Mucosa of descending colon (tissue), 3 donors: Measurements from ENCODE around the gene KCNH6. TPM values are rescaled to one million over a fixed set of nuclear protein-coding genes. Genes with fewer than 3 reads are reported as not detected.
A peak's percentile ranks its signal among the peaks of the same experiment; 100 is the strongest.

Source experiments
- ATAC-seq: fragments of 200-7000 bp; cut with Tn5 transposase; one replicate; pipeline ENCODE4 v1.9.1; 2020; ENCODE audit warnings: mild to moderate bottlenecking, moderate library complexity
- DNase-seq, 3 donors: peaks; one replicate each; pipeline ENCODE4 v3.0.0-alpha.2; 2020
- H3K36me3 ChIP-seq: fragments of 200-600 bp; one replicate; pipeline ENCODE4 v1.8.0; 2021; ENCODE audit warnings: low read depth, mild to moderate bottlenecking
- H3K4me1 ChIP-seq: fragments of 200-600 bp; one replicate; pipeline ENCODE4 v1.8.0; 2021; ENCODE audit warnings: low read depth, mild to moderate bottlenecking
- H3K4me3 ChIP-seq: fragments of 200-600 bp; one replicate; pipeline ENCODE4 v1.8.0; 2021; ENCODE audit warnings: mild to moderate bottlenecking
- H3K9me3 ChIP-seq: fragments of 200-600 bp; one replicate; pipeline ENCODE4 v1.8.0; 2021; ENCODE audit warnings: mild to moderate bottlenecking
- CTCF ChIP-seq: fragments of 200-600 bp; IDR thresholded peaks from one replicate; pipeline ENCODE4 v1.8.0; 2022; ENCODE audit warnings: antibody characterized with exemption, mild to moderate bottlenecking
- intact Hi-C, 2 donors: fragments of 100-400 bp; cut with DNase I in 1 of 2; cut with micrococcal nuclease in 1 of 2; formaldehyde crosslinking; loops; one replicate each; pipeline versions ENCODE4 v1.11.0 to v1.11.1; 2022; cut with DNase I, micrococcal nuclease
- total RNA-seq, 3 donors: library from RNA; stranded (reverse); fragmentation: NEBNext Ultra II Directional in 2 of 3; extraction: Animal tissue kit (Norgen Biotek cat#: 25700) in 2 of 3; gene quantifications; one replicate each; pipeline versions ENCODE4 v1.2.1 to v1.2.4, GENCODE V29; 2021 to 2023
- donor health status: DM: no; HTN: no; CAD: no; lungs with moderate emphysema.
- donor health status: DM: no; HTN: no; CAD: no.
- donor health status: DM: no; HTN: yes; CAD: no.

The KCNH6 gene
- total RNA-seq, 3 donors from 2014 or later = 0.58 to 0.64 TPM; not detected in 1

GRCh38 chr17:63496663-63497400 lies 26.3 kb upstream of the KCNH6 start:
- TF ChIP-seq CTCF = no peak
- H3K4me3 ChIP-seq = no peak overlapping the region
- ATAC-seq (peak; percentile 18), DNase-seq (no peak)
- H3K9me3 ChIP-seq = no peaks in the 10 kb centered on the region
- H3K4me1 ChIP-seq = no peaks in the 10 kb centered on the region
- intact Hi-C loops = no loop called here
- H3K36me3 ChIP-seq = no peaks in the 10 kb centered on the region

GRCh38 chr17:63497708-63498483 lies 25.3 kb upstream of the KCNH6 start:
- intact Hi-C loops = no loop called here
- DNase-seq = no peak
- H3K4me1 ChIP-seq = peaks cover 6% of the 10 kb centered on the region
- TF ChIP-seq CTCF = no peak
- H3K4me3 ChIP-seq = no peak overlapping the region
- ATAC-seq = peak; percentile 50
- H3K9me3 ChIP-seq = no peaks in the 10 kb centered on the region
- H3K36me3 ChIP-seq = no peaks in the 10 kb centered on the region

GRCh38 chr17:63498626-63499195 lies 24.4 kb upstream of the KCNH6 start:
- ATAC-seq = no peak
- no peaks in the 10 kb centered on the region for H3K9me3 ChIP-seq
- no peak for DNase-seq
- no peak overlapping the region for H3K4me3 ChIP-seq
- no peak for TF ChIP-seq CTCF
- no peaks in the 10 kb centered on the region for H3K36me3 ChIP-seq
- intact Hi-C loops = no loop called here
- peaks cover 10% of the 10 kb centered on the region for H3K4me1 ChIP-seq

- Histone ChIP-seq H3K4me1 (peaks cover 10% of the 10 kb centered on the region), H3K9me3 (no peaks in the 10 kb centered on the region), H3K36me3 (no peaks in the 10 kb centered on the region), H3K4me3 (no peak overlapping the region)
- DNase-seq = no peak
- intact Hi-C loops = no loop called here
- ATAC-seq = no peak
- TF ChIP-seq CTCF = no peak
These were observed 22.4 kb upstream of the KCNH6 start for GRCh38 chr17:63500543-63501390.

GRCh38 chr17:63503341-63503705 lies 19.8 kb upstream of the KCNH6 start:
- H3K4me1 ChIP-seq = peaks cover 10% of the 10 kb centered on the region
- H3K4me3 ChIP-seq = no peak overlapping the region
- ATAC-seq (peak; percentile 81), DNase-seq (no peak)
- intact Hi-C loops = no loop called here
- H3K9me3 ChIP-seq = no peaks in the 10 kb centered on the region
- no peaks in the 10 kb centered on the region for H3K36me3 ChIP-seq
- TF ChIP-seq CTCF = no peak
